ENCODE measurements around the gene GPC6.

The GPC6 gene

GRCh38 chr13:93527748-93528297 lies 301.2 kb downstream of the GPC6 start:
- Histone ChIP-seq H3K4me1 (ENCODE audit: insufficient read depth, low read length) (peaks cover 34% of the 10 kb centered on the region), H3K4me3 (ENCODE audit: low read length) (no peak overlapping the region), H3K27me3 (ENCODE audit: insufficient read depth, low read length) (no peaks in the 10 kb centered on the region), H3K9me3 (ENCODE audit: insufficient read depth, low read depth, low read length) (no peaks in the 10 kb centered on the region), H3K9ac (ENCODE audit: low read depth, low read length) (no peak overlapping the region), H3K27ac (ENCODE audit: low read length) (no peak overlapping the region), H3K36me3 (ENCODE audit: insufficient read depth, low read depth, low read length) (no peaks in the 10 kb centered on the region)

- H3K4me3 ChIP-seq (ENCODE audit: low read length), result no peak overlapping the region
- H3K9ac ChIP-seq (ENCODE audit: low read depth, low read length), result no peak overlapping the region
- H3K4me1 ChIP-seq (ENCODE audit: insufficient read depth, low read length), result peaks cover 17% of the 10 kb centered on the region
- no peaks in the 10 kb centered on the region for H3K36me3 ChIP-seq (ENCODE audit: insufficient read depth, low read depth, low read length)
- no peak overlapping the region for H3K27ac ChIP-seq (ENCODE audit: low read length)
- no peaks in the 10 kb centered on the region for H3K27me3 ChIP-seq (ENCODE audit: insufficient read depth, low read length)
- no peaks in the 10 kb centered on the region for H3K9me3 ChIP-seq (ENCODE audit: insufficient read depth, low read depth, low read length)
Observed at GRCh38 chr13:93529961-93530360, 303.4 kb downstream of the GPC6 start.

DNA sequence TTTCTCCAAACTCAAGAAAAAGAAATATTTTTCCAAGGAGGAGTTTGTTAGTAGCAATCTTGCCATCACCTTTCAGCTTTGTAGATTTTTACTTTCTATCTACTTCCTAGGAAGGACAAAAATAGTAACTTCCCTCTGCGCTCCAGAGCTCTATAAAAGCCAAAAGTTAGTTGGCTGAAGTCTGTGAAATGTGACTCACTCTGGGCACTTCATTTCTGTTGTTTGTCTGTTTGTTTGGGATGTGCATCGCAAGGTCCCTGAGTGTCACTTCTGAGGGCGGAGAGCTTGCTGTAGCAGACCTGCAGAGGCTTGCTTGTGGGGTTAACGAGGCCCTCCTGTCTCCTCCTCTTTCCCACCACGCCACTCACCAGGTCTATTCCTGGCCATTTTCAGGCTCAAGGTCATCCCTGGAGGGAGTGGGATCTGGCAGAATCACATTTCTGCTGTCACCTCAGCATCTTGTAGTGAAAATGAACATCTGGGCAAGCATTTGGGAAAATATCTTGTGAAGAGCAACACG lies 307.6 kb downstream of the GPC6 start:
- no peak overlapping the region for H3K27ac ChIP-seq (ENCODE audit: low read length)
- H3K9ac ChIP-seq (ENCODE audit: low read depth, low read length), result no peak overlapping the region
- H3K27me3 ChIP-seq (ENCODE audit: insufficient read depth, low read length), result no peaks in the 10 kb centered on the region
- H3K9me3 ChIP-seq (ENCODE audit: insufficient read depth, low read depth, low read length), result no peaks in the 10 kb centered on the region
- no peak overlapping the region for H3K4me3 ChIP-seq (ENCODE audit: low read length)
- peaks cover 5% of the 10 kb centered on the region; the same call in 1 of the 2 replicates for H3K4me1 ChIP-seq (ENCODE audit: insufficient read depth, low read length)
- H3K36me3 ChIP-seq (ENCODE audit: insufficient read depth, low read depth, low read length), result no peaks in the 10 kb centered on the region

DNA sequence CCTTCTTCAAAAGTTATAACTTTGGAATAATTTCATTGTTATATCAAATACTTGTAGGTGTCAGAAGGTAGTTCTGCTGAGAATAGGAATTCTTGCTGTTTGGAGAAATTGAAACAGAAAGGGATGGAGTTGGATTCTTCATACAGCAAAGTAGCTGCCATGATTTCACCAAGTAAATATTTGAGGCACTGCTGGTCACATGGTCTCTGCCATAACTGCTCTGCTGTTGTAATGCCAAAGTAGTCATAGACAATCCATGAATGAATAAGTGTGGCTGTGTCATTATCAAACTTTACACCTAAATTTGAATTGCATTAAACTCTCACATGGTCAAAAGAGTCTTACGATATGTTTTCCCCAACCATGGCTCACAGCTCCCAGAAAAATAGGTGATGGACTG lies 308.6 kb downstream of the GPC6 start:
- Histone ChIP-seq H3K4me1 (ENCODE audit: insufficient read depth, low read length) (peaks cover 5% of the 10 kb centered on the region; the same call in 1 of the 2 replicates), H3K36me3 (ENCODE audit: insufficient read depth, low read depth, low read length) (no peaks in the 10 kb centered on the region), H3K27ac (ENCODE audit: low read length) (no peak overlapping the region), H3K9me3 (ENCODE audit: insufficient read depth, low read depth, low read length) (no peaks in the 10 kb centered on the region), H3K27me3 (ENCODE audit: insufficient read depth, low read length) (no peaks in the 10 kb centered on the region), H3K4me3 (ENCODE audit: low read length) (no peak overlapping the region), H3K9ac (ENCODE audit: low read depth, low read length) (no peak overlapping the region)

GRCh38 chr13:93539914-93540313 lies 313.3 kb downstream of the GPC6 start:
- Histone ChIP-seq H3K9me3 (ENCODE audit: insufficient read depth, low read depth, low read length) (no peaks in the 10 kb centered on the region), H3K4me3 (ENCODE audit: low read length) (no peak overlapping the region), H3K4me1 (ENCODE audit: insufficient read depth, low read length) (no peaks in the 10 kb centered on the region), H3K9ac (ENCODE audit: low read depth, low read length) (no peak overlapping the region), H3K27me3 (ENCODE audit: insufficient read depth, low read length) (no peaks in the 10 kb centered on the region), H3K27ac (ENCODE audit: low read length) (no peak overlapping the region), H3K36me3 (ENCODE audit: insufficient read depth, low read depth, low read length) (no peaks in the 10 kb centered on the region)

DNA sequence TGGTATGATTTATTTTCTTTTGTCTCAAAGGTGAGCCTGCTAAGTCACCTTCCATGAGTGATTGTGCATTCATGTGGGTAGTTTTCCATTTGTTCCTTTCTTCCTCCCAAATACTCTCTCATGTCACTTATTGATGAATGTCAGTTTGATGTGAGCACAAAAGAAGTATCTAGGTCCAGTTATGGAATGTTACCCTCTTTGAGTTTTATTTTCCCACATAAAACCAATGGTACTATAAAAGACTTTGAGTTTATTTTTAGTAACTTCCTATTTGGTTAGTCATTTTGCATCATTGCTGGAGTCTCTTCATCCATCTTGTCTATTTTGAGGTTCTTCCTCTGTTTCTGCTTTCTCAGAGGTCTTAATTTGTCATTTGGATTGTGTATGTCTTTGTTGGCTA lies 321.3 kb downstream of the GPC6 start:
- Histone ChIP-seq H3K27me3 (ENCODE audit: insufficient read depth, low read length) (no peaks in the 10 kb centered on the region), H3K4me1 (ENCODE audit: insufficient read depth, low read length) (peaks cover 10% of the 10 kb centered on the region; the same call in 1 of the 2 replicates), H3K4me3 (ENCODE audit: low read length) (no peak overlapping the region), H3K27ac (ENCODE audit: low read length) (no peak overlapping the region), H3K36me3 (ENCODE audit: insufficient read depth, low read depth, low read length) (no peaks in the 10 kb centered on the region), H3K9me3 (ENCODE audit: insufficient read depth, low read depth, low read length) (no peaks in the 10 kb centered on the region), H3K9ac (ENCODE audit: low read depth, low read length) (no peak overlapping the region)

DNA sequence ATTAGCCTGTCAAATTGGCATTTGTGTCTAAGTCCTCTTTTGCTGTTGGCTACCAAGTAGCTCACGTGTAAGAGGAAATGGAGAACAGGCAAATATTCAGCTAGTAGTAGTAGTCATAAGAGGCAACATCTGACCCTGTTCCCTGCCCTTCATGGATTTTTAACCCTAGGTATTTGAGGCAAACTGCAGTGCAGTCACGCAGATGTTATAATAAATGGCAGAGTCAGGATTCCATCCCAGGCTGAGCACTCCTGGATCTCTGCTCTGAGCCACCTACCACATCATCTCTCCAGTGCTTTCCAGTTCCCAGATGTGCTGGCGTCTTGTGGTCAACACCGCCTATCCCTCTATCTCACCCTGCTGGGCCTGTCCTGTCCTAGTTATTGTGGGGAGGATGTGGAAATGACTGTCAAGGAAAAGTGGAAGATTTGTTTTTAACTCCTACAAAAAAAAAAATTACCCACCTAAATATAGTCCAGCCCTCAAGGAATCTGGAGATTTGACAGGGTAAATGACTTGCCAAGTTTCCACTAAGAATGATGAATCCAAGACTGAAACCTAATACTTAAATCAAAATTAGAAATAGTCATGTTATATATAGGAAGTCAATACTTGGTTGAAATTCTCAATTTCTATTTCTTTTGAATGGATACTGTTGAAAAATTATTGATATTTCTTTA lies 322.9 kb downstream of the GPC6 start:
- Histone ChIP-seq H3K27me3 (ENCODE audit: insufficient read depth, low read length) (no peaks in the 10 kb centered on the region), H3K27ac (ENCODE audit: low read length) (no peak overlapping the region), H3K36me3 (ENCODE audit: insufficient read depth, low read depth, low read length) (no peaks in the 10 kb centered on the region), H3K4me1 (ENCODE audit: insufficient read depth, low read length) (peaks cover 16% of the 10 kb centered on the region), H3K4me3 (ENCODE audit: low read length) (no peak overlapping the region), H3K9me3 (ENCODE audit: insufficient read depth, low read depth, low read length) (no peaks in the 10 kb centered on the region), H3K9ac (ENCODE audit: low read depth, low read length) (no peak overlapping the region)

GRCh38 chr13:93550236-93550635 lies 323.6 kb downstream of the GPC6 start:
- no peak overlapping the region for H3K9ac ChIP-seq (ENCODE audit: low read depth, low read length)
- H3K4me1 ChIP-seq (ENCODE audit: insufficient read depth, low read length), result peaks cover 24% of the 10 kb centered on the region
- no peak overlapping the region for H3K4me3 ChIP-seq (ENCODE audit: low read length)
- no peaks in the 10 kb centered on the region for H3K36me3 ChIP-seq (ENCODE audit: insufficient read depth, low read depth, low read length)
- H3K9me3 ChIP-seq (ENCODE audit: insufficient read depth, low read depth, low read length), result no peaks in the 10 kb centered on the region
- H3K27ac ChIP-seq (ENCODE audit: low read length), result no peak overlapping the region
- no peaks in the 10 kb centered on the region for H3K27me3 ChIP-seq (ENCODE audit: insufficient read depth, low read length)

DNA sequence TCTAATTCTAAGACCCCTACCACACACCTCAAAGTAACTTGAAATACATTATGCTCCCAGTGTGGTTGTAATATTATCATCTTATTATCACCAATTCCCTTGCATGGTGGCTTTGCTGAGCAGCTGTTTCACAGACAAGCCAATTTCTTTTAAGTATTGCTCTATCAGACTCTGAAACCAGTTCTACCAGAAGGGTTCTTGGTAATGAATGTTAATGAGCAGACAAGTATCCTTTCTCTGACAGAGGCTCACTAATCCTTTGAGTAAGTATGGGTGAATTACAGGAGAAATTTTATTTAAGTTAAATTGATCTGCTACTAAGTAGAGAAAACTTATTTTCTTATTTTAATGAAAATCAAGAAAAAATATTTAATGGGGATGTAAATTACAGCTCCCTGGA lies 326.0 kb downstream of the GPC6 start:
- H3K4me1 ChIP-seq (ENCODE audit: insufficient read depth, low read length), result peaks cover 31% of the 10 kb centered on the region
- no peak overlapping the region for H3K9ac ChIP-seq (ENCODE audit: low read depth, low read length)
- no peaks in the 10 kb centered on the region for H3K36me3 ChIP-seq (ENCODE audit: insufficient read depth, low read depth, low read length)
- H3K27me3 ChIP-seq (ENCODE audit: insufficient read depth, low read length), result no peaks in the 10 kb centered on the region
- no peak overlapping the region for H3K27ac ChIP-seq (ENCODE audit: low read length)
- H3K9me3 ChIP-seq (ENCODE audit: insufficient read depth, low read depth, low read length), result no peaks in the 10 kb centered on the region
- H3K4me3 ChIP-seq (ENCODE audit: low read length), result no peak overlapping the region

- no peak overlapping the region for H3K9ac ChIP-seq (ENCODE audit: low read depth, low read length)
- no peaks in the 10 kb centered on the region for H3K27me3 ChIP-seq (ENCODE audit: insufficient read depth, low read length)
- no peaks in the 10 kb centered on the region for H3K36me3 ChIP-seq (ENCODE audit: insufficient read depth, low read depth, low read length)
- peaks cover 31% of the 10 kb centered on the region for H3K4me1 ChIP-seq (ENCODE audit: insufficient read depth, low read length)
- H3K9me3 ChIP-seq (ENCODE audit: insufficient read depth, low read depth, low read length), result no peaks in the 10 kb centered on the region
- no peak overlapping the region for H3K4me3 ChIP-seq (ENCODE audit: low read length)
- H3K27ac ChIP-seq (ENCODE audit: low read length), result no peak overlapping the region
Observed at GRCh38 chr13:93554514-93554913, 327.9 kb downstream of the GPC6 start.

DNA sequence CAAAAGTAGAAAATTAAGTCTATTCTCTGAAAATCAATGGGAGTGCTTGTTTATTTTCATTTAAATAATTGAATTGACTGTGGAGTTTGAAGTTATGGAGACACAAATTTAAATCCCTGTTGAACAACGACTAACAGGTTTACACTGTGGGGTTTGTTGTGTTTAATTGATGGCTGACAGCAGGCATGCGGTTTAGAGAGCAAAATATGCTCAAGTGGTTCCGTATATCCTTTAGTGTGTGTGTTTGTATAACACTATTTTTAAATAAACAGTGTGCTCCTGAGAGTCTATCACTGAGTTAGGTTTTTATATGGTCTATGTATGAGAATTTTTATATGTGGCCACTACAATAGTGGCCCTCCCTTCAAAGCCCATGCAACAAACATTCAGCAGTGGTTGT lies 332.0 kb downstream of the GPC6 start:
- H3K9me3 ChIP-seq (ENCODE audit: insufficient read depth, low read depth, low read length), result no peaks in the 10 kb centered on the region
- H3K9ac ChIP-seq (ENCODE audit: low read depth, low read length), result no peak overlapping the region
- H3K36me3 ChIP-seq (ENCODE audit: insufficient read depth, low read depth, low read length), result no peaks in the 10 kb centered on the region
- no peak overlapping the region for H3K4me3 ChIP-seq (ENCODE audit: low read length)
- peaks cover 50% of the 10 kb centered on the region for H3K4me1 ChIP-seq (ENCODE audit: insufficient read depth, low read length)
- no peaks in the 10 kb centered on the region for H3K27me3 ChIP-seq (ENCODE audit: insufficient read depth, low read length)
- no peak overlapping the region for H3K27ac ChIP-seq (ENCODE audit: low read length)

DNA sequence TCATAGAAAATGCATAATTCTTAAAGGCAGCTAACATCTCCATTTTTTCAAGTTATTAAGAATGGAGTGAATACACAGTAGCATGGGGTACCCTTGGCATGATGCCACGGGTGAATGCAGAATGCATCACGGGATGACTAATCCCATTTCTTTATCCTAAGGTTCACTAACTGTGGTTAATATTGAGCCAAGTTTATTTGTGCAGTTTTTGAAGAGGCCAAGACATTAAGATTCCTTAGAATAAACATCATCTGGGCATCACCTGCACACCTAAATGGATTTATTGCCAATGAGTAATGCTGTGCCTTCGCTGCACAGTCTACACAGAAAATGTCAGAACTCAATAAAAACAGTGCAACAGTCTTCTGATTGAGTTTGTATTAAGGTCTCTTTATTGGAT lies 333.1 kb downstream of the GPC6 start:
- H3K36me3 ChIP-seq (ENCODE audit: insufficient read depth, low read depth, low read length), result no peaks in the 10 kb centered on the region
- no peak overlapping the region for H3K9ac ChIP-seq (ENCODE audit: low read depth, low read length)
- H3K27me3 ChIP-seq (ENCODE audit: insufficient read depth, low read length), result no peaks in the 10 kb centered on the region
- H3K4me1 ChIP-seq (ENCODE audit: insufficient read depth, low read length), result peaks cover 43% of the 10 kb centered on the region
- H3K9me3 ChIP-seq (ENCODE audit: insufficient read depth, low read depth, low read length), result no peaks in the 10 kb centered on the region
- no peak overlapping the region for H3K27ac ChIP-seq (ENCODE audit: low read length)
- H3K4me3 ChIP-seq (ENCODE audit: low read length), result no peak overlapping the region
